ENCODE measurements around the gene LRWD1.
"Not testable (repeated sequence)": the region's sequence is repeated elsewhere in the genome, so short reads cannot be mapped to it uniquely, and the experiment has no call there.

The LRWD1 gene

GRCh38 chr7:102503141-102503540, 38.4 kb downstream of the LRWD1 start:
- not testable (repeated sequence) for DNase-seq

- DNase-seq = not testable (repeated sequence)
Measured at GRCh38 chr7:102505298-102506185, 40.8 kb downstream of the LRWD1 start.

- not testable (repeated sequence) for DNase-seq
Measured at GRCh38 chr7:102507410-102508088, 42.8 kb downstream of the LRWD1 start.

GRCh38 chr7:102510575-102510974, 45.8 kb downstream of the LRWD1 start:
- DNase-seq = not testable (repeated sequence)

- not testable (repeated sequence) for DNase-seq
Measured at GRCh38 chr7:102511860-102512522, 47.2 kb downstream of the LRWD1 start.

- not testable (repeated sequence) for DNase-seq
Measured at GRCh38 chr7:102512642-102513221, 47.9 kb downstream of the LRWD1 start.

GRCh38 chr7:102514881-102515721, 50.3 kb downstream of the LRWD1 start:
- not testable (repeated sequence) for DNase-seq

GRCh38 chr7:102515889-102516288, 51.1 kb downstream of the LRWD1 start:
- not testable (repeated sequence) for DNase-seq

- DNase-seq = not testable (repeated sequence)
Measured at GRCh38 chr7:102516951-102517350, 52.2 kb downstream of the LRWD1 start.

GRCh38 chr7:102517550-102518147, 52.9 kb downstream of the LRWD1 start, which contains the start of gene RASA4B:
TSS of gene RASA4B (minus strand) at chr7:102517777. CDS start at chr7:102517710, 67 bp downstream.
- not testable (repeated sequence) for DNase-seq

- DNase-seq = not testable (repeated sequence)
Measured at GRCh38 chr7:102520797-102521196, 56.0 kb downstream of the LRWD1 start.
